GM18909 (cell line): ENCODE measurements around the gene ARHGAP26.
A peak's percentile ranks its signal among the peaks of the same experiment; 100 is the strongest.

Source experiments
- ATAC-seq: cut with Tn5 transposase; IDR thresholded peaks from one replicate; pipeline ENCODE4 v1.9.1; 2021; ENCODE audit warnings: mild to moderate bottlenecking; ENCODE audit not compliant: unreplicated experiment, poor library complexity

ARHGAP26 gene

DNA sequence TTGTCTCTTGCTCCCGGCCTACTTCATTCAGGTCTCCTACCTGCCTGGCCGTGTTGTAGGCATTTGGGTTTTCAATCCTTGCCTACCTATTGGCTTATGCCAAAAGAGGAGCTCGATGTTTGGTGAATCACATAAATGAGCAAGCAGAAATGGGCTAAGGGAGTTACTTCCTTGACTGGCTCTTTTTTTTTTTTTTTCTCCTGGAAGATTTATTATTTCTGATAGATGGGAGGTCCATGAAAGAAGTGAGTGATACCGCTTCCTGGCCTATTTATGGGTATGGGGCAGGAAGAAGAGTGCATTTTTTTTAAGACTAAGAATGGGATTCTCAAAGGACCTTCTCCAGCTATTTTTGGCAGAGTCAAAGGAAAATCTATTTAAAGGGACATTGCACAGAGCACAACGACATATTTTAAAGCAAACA, 294.1 kb downstream of the ARHGAP26 start:
- no peak for ATAC-seq

- no peak for ATAC-seq
These were observed 294.5 kb downstream of the ARHGAP26 start for GRCh38 chr5:143064676-143065075.

GRCh38 chr5:143065185-143065965, 295.2 kb downstream of the ARHGAP26 start:
- ATAC-seq, result no peak

DNA sequence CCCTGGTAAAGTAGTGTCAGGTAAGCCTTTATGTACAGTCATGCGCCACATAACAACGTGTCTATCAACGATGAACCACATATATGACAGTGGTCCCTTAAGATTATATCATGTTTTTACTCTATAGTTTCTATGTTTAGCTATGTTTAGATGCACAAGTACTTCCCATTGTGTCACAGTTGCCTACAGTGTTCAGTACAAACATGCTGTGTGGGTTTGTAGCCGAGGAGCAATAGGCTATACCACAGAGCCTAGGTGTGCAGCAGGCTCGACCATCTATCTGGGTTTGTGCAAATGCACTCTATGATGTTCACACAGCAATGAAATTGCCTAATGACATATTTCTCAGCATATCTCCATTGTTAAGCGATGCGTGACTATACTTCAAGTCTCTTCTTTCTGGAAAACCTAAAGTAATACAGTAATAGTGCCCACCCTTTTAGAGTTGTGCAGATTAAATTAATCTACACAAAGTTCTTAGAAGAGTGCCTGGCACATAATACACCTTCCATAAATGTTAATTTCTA, 295.9 kb downstream of the ARHGAP26 start:
- no peak for ATAC-seq

DNA sequence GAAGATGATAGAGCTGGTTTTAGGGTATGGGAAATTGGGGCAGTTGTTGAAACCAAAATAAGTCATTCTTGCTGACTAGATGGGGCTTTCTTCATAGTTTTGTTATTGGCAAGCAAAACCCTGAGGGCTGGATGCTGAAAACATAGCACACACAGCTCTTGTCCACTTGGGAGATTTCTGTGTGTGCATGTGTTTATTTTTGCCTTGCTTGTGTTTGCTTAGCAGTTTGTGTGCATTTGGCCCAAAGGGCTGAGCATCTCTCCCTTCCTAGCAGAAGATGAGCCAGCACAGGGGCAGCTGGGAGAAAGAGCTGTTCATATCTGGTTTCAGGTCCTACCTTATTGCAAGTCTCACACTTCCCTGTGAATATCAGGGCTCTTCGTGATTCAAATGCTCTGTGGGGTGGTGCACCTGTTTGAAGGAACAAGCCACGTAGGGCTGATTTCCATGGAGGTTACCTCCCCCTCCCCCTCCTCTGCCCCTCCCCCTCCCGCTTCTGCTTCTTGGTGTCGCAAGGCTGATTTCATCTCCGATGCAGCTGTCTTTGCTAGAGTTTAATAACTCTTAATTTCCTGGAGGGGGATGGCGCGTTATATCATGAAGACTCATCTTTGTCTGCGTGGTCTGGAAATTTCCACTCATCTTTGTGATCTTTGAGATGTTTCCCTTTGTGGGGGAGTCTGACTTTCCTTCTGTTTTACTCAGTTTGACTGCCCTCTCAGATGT, 296.5 kb downstream of the ARHGAP26 start:
- ATAC-seq, result peak; percentile 65

GRCh38 chr5:143068712-143069111, 298.5 kb downstream of the ARHGAP26 start:
- ATAC-seq, result no peak

DNA sequence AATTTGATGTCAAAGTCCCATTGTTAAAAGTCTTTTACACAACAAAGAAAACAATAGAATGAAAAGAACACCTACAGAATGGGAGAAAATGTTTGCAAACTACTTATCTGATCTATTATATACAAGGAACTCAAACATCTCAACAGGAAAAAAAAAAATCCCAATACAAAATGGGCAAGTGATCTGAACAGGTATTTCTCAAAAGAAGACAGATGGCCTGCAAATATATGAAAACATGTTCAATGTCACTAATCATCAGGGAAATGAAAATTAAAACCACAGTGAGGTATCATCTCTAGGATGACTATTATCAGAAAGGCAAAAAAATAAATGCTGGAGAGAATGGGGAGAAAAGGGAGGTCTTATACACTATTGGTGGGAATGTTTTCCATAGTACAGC, 301.8 kb downstream of the ARHGAP26 start:
- no peak for ATAC-seq

GRCh38 chr5:143072734-143073133, 302.6 kb downstream of the ARHGAP26 start:
- ATAC-seq, result no peak

GRCh38 chr5:143073766-143074165, 303.6 kb downstream of the ARHGAP26 start:
- no peak for ATAC-seq

- ATAC-seq, result no peak
These were observed 304.3 kb downstream of the ARHGAP26 start for GRCh38 chr5:143074414-143074996.

DNA sequence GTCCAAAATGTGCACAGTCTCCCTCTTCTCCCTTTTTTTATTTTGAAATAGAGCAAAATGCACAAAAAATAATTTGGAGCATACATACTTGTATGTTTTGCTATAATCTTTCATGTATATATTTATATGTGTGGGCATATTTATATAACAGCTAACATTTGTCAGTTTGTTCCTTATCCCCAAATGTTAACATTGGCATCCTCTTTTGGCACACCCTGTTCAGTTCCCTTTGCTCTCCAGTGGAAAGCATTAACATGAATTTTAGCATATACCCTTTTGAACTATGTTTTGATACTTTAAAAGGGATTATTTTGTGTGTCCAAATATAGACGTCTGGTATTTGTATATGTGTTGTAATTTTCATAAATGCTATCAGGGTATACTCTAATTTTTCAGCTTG, 306.2 kb downstream of the ARHGAP26 start:
- no peak for ATAC-seq

DNA sequence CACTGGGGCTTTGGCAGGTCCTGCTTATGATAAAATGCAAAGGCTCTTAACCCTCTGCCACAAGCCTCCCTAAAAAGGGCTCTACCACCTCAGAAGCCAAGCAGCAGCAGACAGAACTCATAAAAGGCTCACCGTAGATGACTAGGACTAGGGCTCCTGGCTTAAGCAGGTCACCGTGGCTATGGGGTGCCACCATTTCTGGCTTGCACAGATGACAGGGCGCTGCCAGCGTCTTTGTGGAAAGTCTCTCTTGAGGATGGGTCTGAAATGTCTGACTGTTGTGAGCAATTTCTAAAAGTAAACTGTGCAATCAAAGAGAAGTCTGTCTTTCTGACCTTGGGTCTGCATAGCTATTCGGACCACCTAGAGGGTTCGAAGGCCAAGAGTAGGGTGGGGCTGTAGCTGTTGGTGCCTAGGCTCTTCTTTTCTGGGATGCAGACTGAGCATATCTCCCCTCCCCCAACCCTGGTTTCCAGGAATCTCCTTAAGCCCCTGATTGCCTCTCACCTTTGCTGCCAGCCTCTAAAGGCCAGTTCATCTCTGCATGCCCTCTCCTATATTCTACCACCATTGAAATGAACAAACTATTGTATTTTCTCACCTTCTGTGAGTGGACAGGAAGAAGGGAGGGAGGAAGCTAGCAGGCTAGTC, 307.4 kb downstream of the ARHGAP26 start:
- ATAC-seq, result no peak

GRCh38 chr5:143078313-143078712, 308.1 kb downstream of the ARHGAP26 start:
- no peak for ATAC-seq

GRCh38 chr5:143078971-143079370, 308.8 kb downstream of the ARHGAP26 start:
- ATAC-seq, result no peak

DNA sequence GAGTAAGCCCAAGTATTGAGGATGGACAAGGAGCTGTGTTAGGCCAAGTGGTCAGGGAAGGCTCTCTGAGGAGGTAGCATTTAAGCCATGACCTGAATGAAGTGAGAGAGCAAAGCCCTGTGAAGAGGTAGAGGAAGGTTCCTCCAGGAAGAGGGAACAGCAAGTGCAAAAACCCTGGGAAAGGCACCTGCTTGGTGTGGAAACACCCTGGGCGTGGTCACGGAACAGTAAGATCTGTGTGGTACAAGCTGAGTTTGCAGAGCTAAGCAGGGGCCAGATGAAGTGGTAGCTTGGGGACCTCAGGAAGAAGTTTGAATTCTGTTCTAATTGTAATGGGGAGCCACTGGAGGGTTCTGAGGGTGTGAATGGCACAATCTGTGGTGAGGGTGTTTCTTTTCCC, 310.2 kb downstream of the ARHGAP26 start:
- ATAC-seq, result no peak

- ATAC-seq, result no peak
These were observed 310.8 kb downstream of the ARHGAP26 start for GRCh38 chr5:143080982-143081381.

DNA sequence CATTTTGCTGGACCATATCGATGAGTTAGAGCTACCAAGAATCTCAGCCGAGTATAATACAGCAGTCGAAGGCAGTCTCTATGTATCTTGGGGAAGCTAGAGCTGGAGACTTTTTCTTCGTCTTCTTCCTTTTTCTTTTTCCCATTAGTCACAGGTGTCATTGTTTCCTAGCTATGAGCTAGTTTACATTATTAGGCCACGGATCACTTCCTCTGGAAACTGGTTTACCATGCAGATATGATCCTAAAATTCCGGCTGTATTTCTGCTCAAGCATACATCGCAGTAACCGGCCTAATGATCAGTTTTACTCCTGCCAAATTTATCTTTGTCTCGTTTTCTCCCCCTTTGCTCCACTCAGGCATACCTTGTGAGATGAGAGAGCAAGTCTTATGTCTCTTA, 312.8 kb downstream of the ARHGAP26 start:
- no peak for ATAC-seq

DNA sequence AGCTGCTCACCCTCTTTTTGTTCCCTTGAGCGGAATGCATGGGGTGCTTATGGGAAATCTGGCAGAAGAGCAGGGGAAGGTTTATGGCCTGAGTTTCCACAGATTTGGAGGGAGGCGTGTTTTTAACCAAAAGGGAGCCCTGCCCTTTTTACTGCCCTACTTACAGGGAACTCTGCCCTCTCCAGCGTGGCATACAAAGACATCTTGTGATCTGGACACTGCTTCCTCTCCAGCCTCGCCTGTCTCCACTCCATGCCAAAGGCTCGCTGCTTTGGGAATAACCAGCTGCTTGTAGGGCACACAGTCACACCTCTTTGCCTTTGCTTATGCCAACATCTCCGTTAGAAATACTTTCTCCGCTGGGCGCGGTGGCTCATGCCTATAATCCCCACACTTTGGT, 314.2 kb downstream of the ARHGAP26 start:
- ATAC-seq, result no peak

DNA sequence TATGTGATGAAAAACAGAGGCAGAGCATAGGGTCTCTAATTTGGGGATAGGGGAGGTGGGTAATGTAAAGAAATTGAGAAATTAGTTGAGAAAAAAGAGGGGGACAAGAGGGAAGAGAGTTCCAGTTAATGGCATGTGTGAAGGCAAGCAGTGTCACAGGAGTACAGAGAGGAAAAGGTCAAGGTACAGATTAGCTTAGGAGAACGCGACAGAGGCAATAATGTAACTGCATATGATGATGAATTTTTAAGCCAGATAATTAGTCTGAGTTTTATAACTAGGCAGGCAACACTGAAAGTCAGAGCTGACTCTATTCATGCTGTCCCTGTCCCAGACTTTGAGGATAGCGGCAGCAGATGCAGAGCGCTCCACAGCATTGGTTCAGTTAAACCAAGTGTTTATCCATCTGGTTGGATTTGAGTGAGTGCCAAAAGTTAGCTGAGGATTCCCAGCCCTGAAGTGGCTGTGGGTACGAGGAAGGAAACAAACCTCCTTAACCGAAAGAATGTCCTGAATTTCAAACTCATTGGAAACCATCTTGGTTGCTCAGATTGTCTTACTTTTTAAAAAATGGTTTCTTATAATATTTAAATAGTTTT, 315.2 kb downstream of the ARHGAP26 start:
- ATAC-seq, result no peak

DNA sequence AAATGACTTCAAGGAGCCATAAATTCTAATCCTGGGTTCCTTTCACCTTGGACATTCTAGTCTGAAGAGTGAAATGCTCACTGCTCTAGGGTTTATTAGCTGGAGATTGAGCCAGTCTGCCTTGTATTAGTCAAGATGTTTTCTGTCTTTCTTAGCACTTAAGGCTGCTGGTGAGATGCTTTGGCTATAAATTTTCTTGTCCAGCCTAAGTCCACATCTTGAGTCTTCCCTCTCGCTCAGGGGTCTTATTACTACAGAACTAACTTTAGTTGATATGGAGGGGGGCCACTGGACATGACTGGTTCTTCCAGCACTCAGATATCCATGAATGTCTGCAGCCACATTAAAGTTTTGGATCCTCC, 316.4 kb downstream of the ARHGAP26 start:
- no peak for ATAC-seq
